Pons (tissue), 1 donor: ENCODE results near the gene NBL1.
A peak's percentile ranks its signal among the peaks of the same experiment; 100 is the strongest.

Source experiments
- DNase-seq: peaks from one replicate; pipeline ENCODE4 v3.0.0-alpha.2; 2016; ENCODE audit warnings: low spot score

Gene NBL1

GRCh38 chr1:19643602-19644394 lies at the start of gene NBL1:
TSS of gene NBL1 (plus strand) at chr1:19644311. CDS start at chr1:19655031, 10,720 bp downstream.
- no peak for DNase-seq

- DNase-seq, result peak; percentile 16
Measured at GRCh38 chr1:19596065-19596713, 47.9 kb upstream of the NBL1 start.

GRCh38 chr1:19596714-19597495 lies 47.2 kb upstream of the NBL1 start:
- DNase-seq, result peak; percentile 97

- DNase-seq, result peak; percentile 35
Measured at GRCh38 chr1:19597496-19598309, 46.4 kb upstream of the NBL1 start.

- DNase-seq, result no peak
Measured at GRCh38 chr1:19599810-19600209, 44.3 kb upstream of the NBL1 start.

- no peak for DNase-seq
Measured at GRCh38 chr1:19602486-19602885, 41.6 kb upstream of the NBL1 start.

- no peak for DNase-seq
Measured at GRCh38 chr1:19605967-19606366, 38.1 kb upstream of the NBL1 start.

GRCh38 chr1:19606817-19607642 lies 37.1 kb upstream of the NBL1 start:
- DNase-seq, result no peak

- no peak for DNase-seq
Measured at GRCh38 chr1:19608232-19608631, 35.9 kb upstream of the NBL1 start.

GRCh38 chr1:19610282-19610981 lies 33.7 kb upstream of the NBL1 start:
- DNase-seq, result no peak

- DNase-seq, result no peak
Measured at GRCh38 chr1:19612530-19612929, 31.6 kb upstream of the NBL1 start.

- no peak for DNase-seq
Measured at GRCh38 chr1:19613171-19613703, 30.9 kb upstream of the NBL1 start.

- no peak for DNase-seq
Measured at GRCh38 chr1:19615438-19615837, 28.7 kb upstream of the NBL1 start.

GRCh38 chr1:19616489-19616888 lies 27.6 kb upstream of the NBL1 start:
- DNase-seq, result no peak

- no peak for DNase-seq
Measured at GRCh38 chr1:19617376-19617775, 26.7 kb upstream of the NBL1 start.

GRCh38 chr1:19618428-19618827 lies 25.7 kb upstream of the NBL1 start:
- no peak for DNase-seq

GRCh38 chr1:19619697-19620384 lies 24.3 kb upstream of the NBL1 start:
- no peak for DNase-seq

- no peak for DNase-seq
Measured at GRCh38 chr1:19620786-19621185, 23.3 kb upstream of the NBL1 start.

GRCh38 chr1:19621274-19621950 lies 22.7 kb upstream of the NBL1 start:
- DNase-seq, result no peak
